Osteocyte (in vitro differentiated cells): ENCODE data around the gene FBXL16. TPM values are rescaled to one million over a fixed set of nuclear protein-coding genes. Genes with fewer than 3 reads are reported as not detected.

ENCODE experiments used
- DNase-seq: peaks from one replicate; pipeline ENCODE4 v3.0.0; 2021; ENCODE audit warnings: mixed read lengths; ENCODE audit not compliant: unreplicated experiment; ENCODE audit errors: extremely low spot score
- H3K27ac Mint-ChIP-seq: one replicate; pipeline ENCODE4 v1.8.0; 2021; ENCODE audit warnings: mild to moderate bottlenecking, mixed read lengths; ENCODE audit not compliant: unreplicated experiment
- H3K27me3 Mint-ChIP-seq: one replicate; pipeline ENCODE4 v1.8.0; 2021; ENCODE audit warnings: mixed read lengths; ENCODE audit not compliant: unreplicated experiment
- H3K36me3 Mint-ChIP-seq: one replicate; pipeline ENCODE4 v1.8.0; 2021; ENCODE audit warnings: mixed read lengths; ENCODE audit not compliant: unreplicated experiment
- H3K4me1 Mint-ChIP-seq: one replicate; pipeline ENCODE4 v1.8.0; 2021; ENCODE audit warnings: mixed read lengths; ENCODE audit not compliant: unreplicated experiment
- H3K4me3 Mint-ChIP-seq: one replicate; pipeline ENCODE4 v1.8.0; 2021; ENCODE audit warnings: mild to moderate bottlenecking, moderate library complexity, mixed read lengths; ENCODE audit not compliant: unreplicated experiment
- H3K9me3 Mint-ChIP-seq: one replicate; pipeline ENCODE4 v1.8.0; 2021; ENCODE audit warnings: mixed read lengths; ENCODE audit not compliant: unreplicated experiment
- CTCF ChIP-seq: fragments of 200-600 bp; sonication (generic); IDR thresholded peaks from 2 replicates; pipeline ENCODE4 v1.5.0; 2021; ENCODE audit warnings: antibody characterized with exemption, mild to moderate bottlenecking, moderate library complexity
- total RNA-seq: library from RNA; stranded (reverse); gene quantifications from 2 replicates; pipeline ENCODE4 v1.2.1, GENCODE V29; 2021

The FBXL16 gene
- total RNA-seq, 1 donor from 2014 or later, result 0.32 TPM

GRCh38 chr16:667113-667779 is 38.4 kb downstream of the FBXL16 start:
- H3K4me3 Mint-ChIP-seq, result peak overlapping the region; percentile 76
- peaks cover 2% of the 10 kb centered on the region for H3K36me3 Mint-ChIP-seq
- no peaks in the 10 kb centered on the region for H3K27me3 Mint-ChIP-seq

GRCh38 chr16:666572-666971 is 39.0 kb downstream of the FBXL16 start:
- peaks cover 5% of the 10 kb centered on the region for H3K4me1 Mint-ChIP-seq
- no peaks in the 10 kb centered on the region for H3K9me3 Mint-ChIP-seq
- DNase-seq, result no peak
- peaks cover 2% of the 10 kb centered on the region for H3K36me3 Mint-ChIP-seq
- H3K4me3 Mint-ChIP-seq, result no peak overlapping the region
- TF ChIP-seq CTCF, result no peak
- no peaks in the 10 kb centered on the region for H3K27me3 Mint-ChIP-seq
- H3K27ac Mint-ChIP-seq, result no peak overlapping the region

More at GRCh38 chr16:667113-667779, 38.4 kb downstream of the FBXL16 start:
- H3K9me3 Mint-ChIP-seq, result no peaks in the 10 kb centered on the region
- peak overlapping the region; percentile 89 for H3K27ac Mint-ChIP-seq
- no peak for DNase-seq
- H3K4me1 Mint-ChIP-seq, result peaks cover 5% of the 10 kb centered on the region
- no peak for TF ChIP-seq CTCF

- Mint-ChIP-seq H3K9me3 (no peaks in the 10 kb centered on the region), H3K36me3 (peaks cover 2% of the 10 kb centered on the region), H3K27ac (no peak overlapping the region), H3K4me1 (peaks cover 7% of the 10 kb centered on the region), H3K4me3 (no peak overlapping the region), H3K27me3 (no peaks in the 10 kb centered on the region)
- no peak for TF ChIP-seq CTCF
- no peak for DNase-seq
Measured at GRCh38 chr16:662597-662996, 43.0 kb downstream of the FBXL16 start.

GRCh38 chr16:662095-662494 is 43.5 kb downstream of the FBXL16 start:
- Mint-ChIP-seq H3K4me1 (peaks cover 5% of the 10 kb centered on the region), H3K36me3 (peaks cover 2% of the 10 kb centered on the region), H3K27ac (no peak overlapping the region), H3K27me3 (no peaks in the 10 kb centered on the region), H3K9me3 (no peaks in the 10 kb centered on the region), H3K4me3 (no peak overlapping the region)
- no peak for TF ChIP-seq CTCF
- no peak for DNase-seq

- no peak for TF ChIP-seq CTCF
- no peaks in the 10 kb centered on the region for H3K9me3 Mint-ChIP-seq
- H3K27me3 Mint-ChIP-seq, result no peaks in the 10 kb centered on the region
- no peak for DNase-seq
- H3K27ac Mint-ChIP-seq, result peak overlapping the region; percentile 57
- H3K36me3 Mint-ChIP-seq, result peaks cover 2% of the 10 kb centered on the region
- H3K4me3 Mint-ChIP-seq, result peak overlapping the region; percentile 29
- peaks cover 5% of the 10 kb centered on the region for H3K4me1 Mint-ChIP-seq
Measured at GRCh38 chr16:661184-661821, 44.3 kb downstream of the FBXL16 start.
